Thyroid gland (tissue), 4 donors: ENCODE data around the gene EXD3.

Experiments used
- CTCF ChIP-seq, 6 experiments: fragments of 200-600 bp in 3 of 6; fragments of 450-650 bp in 3 of 6; sonication (generic) in 3 of 6; IDR thresholded peaks; one replicate each; pipeline ENCODE4 v1.5.1; 2016 to 2019; ENCODE audit warnings: antibody characterized with exemption in 6 of 6, mild to moderate bottlenecking in 2 of 6, inconsistent platforms in 1 of 6, moderate library complexity in 1 of 6
- POLR2A ChIP-seq, 2 donors: fragments of 450-650 bp; IDR thresholded peaks; one replicate each; pipeline ENCODE4 v1.6.1; 2017; ENCODE audit warnings: antibody characterized with exemption in 2 of 2, mild to moderate bottlenecking in 2 of 2, moderate library complexity in 1 of 2

GRCh38 chr9:137383081-137383783 is 39.7 kb downstream of the EXD3 start:
- TF ChIP-seq POLR2A (IDR thresholded peaks at IDR 0.05) (no peak), CTCF (IDR thresholded peaks at IDR 0.05) (no peak)
